ENCODE data around the gene FAM193B. TPM values are rescaled to one million over a fixed set of nuclear protein-coding genes. Genes with fewer than 3 reads are reported as not detected.
A peak's percentile ranks its signal among the peaks of the same experiment; 100 is the strongest.

FAM193B gene
- total RNA-seq, 1 donor from 2014 or later, result 63.1 TPM

DNA sequence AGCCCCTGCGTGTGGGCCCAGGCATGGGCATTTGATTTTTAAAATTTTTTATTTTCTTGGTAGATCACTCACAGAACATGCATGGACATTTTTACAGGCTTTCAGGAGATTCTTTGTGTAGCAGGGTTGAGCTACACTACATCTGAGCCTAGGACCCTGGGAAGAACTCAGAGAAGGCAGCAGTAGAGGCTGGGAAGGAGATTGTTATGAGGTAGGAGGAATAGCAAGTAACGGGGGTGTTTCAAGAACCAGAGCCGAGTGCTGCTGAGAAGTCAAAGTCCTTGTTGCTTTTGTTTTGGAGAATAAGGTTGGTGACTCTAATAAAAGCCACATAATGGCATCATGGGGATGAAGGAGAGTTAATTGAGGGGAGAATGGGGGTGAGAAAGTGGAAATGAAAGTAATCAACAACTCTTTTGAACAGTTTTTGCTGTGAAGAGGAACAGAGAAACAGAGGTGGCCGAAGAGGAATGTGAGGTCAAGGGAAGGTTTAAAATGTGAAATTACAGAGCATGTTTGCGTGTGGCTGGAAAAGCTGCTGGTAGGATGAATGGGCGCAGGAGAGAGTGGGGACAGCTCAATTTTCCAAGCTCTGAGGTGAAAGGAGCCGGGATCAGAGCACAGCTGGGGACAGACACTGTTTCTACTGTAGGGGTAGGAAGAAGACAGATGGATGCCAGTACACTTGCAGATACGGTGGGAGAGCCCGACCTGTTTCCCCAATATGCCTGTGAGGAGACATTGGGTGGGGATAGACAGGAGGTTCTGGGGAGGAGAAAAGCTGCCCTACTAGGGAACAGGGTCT lies 52.3 kb downstream of the FAM193B start:
- no peak for DNase-seq (ENCODE audit: low spot score)

DNA sequence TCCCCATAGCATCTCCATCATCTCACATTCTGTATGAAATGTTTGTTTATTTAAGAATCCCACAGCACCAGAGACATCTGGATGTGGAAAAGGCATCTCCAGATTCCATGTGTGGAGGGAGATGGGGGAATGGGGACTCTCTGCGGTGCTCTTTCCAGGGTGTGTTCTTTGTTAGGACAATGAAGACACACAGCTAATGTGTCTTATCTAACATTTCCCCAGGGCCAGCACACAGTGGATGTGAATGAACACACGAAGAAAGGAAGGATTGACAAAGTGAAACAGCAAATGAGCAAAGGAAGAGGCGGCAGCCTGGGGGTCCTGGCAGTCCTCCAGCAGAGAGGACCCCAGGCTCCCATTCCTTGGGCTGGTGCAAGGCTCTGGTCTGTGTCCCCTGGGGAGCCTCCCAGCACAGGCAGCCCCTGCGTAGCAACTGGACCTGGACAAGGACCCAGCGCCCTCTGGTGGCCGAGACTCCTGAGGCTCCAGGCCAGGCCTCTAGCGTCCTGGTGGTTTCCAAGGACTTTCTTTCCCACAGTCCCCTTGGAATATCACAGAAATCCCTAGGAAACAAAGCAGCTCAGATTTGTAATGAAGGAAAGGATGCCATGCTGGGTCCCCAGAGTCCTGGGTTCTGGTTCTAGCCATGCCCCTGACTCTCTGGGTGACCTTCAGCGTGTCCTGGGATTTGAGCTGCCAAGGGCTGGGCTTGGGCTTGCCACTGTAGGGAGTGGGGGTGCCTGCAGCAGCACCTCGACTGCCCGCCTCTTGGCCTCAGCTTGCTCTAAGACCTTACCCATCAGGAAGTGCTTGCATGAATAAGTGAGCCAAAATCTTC lies 53.5 kb downstream of the FAM193B start:
- peak; percentile 96 for DNase-seq (ENCODE audit: low spot score)

DNA sequence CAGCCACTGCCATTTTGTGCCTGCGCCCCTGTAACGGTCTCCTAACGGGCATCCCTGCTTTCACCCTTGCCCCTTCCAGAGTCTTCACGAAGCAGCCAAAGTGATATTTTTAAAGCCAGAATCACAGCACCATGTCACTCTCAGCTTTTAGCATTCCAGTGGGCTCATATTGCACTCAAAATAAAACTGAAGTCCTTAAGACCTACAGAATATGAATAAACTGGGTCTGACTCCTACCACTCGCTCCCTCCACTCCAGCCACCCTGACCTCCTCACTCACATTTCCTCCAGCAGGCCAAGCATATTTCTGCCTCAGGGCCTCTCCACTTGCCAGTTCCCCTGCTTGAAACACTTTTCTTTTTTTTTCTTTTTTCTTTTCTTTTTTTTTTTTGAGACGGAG lies 54.5 kb downstream of the FAM193B start:
- no peak for DNase-seq (ENCODE audit: low spot score)

DNA sequence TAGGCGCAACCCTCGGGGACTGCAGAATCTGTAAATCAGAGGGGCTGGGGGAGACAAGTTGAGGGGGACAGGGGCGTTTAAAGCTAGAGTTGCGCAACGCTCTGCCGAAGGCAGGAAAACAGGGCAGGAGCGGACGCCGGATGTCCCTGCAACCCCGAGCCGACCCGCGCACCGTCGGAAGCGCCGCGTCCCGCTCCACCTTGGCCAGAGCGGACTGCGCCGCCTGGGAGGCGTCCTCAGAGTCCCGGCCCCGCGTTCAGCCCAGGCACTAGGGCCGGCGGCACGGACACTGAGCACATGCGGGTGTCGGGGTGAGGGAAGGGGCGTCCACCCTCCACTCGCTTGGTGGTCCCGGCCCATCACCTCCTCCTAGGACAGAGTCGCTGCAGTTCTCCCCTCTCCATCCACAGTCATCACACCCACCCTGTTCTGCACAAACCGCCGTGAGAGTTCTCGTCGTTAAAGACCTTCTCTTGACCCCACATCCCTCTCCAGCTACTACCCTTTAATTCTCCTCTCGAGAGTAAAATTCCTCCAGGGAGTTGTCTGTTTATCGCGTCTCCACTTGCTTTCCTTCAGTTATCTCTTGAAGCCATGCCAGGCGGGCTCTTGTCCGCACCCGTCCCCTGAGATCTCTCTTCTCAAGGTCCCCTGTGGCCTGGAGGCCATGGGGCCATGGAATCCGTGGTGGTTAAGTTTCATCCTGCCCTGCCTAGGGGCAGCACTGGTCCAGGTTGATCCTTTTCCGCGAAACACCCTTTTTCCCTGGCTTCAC lies 56.2 kb downstream of the FAM193B start:
- DNase-seq (ENCODE audit: low spot score), result no peak

DNA sequence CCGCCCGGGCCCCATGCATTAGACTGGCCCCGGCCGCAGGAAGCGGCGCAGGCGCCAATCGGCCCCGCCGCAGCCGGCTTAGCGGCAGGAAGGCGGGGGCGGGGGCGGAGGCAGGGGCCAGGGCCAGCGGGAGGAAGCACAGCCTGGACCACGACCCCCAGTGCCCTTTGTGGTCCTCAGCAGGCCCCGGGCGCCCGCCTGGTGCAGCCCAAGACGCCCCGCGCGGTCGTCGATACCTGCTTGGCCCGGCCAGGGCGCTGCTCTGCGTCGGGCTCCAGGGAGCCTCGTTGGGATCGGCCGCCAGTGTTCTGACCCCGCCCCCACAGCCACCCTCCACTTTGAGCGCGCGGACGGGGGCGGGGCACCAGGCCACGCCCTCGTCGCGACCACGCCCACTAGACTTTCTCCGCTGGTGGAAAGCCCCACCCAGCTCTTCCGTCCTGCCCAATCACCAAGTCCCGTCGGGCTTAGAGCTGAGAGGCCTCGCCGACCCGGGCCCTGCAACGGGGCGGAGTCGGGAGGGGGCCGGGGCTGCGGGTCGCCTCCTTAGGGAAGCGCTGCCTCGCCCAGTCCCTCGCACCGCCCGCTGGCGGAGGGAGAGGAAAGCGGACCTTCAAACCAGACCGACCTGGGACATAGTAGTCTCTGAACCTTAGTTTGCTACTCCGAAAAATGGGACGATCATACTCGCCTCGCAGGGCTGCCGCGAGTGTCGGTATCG lies 56.9 kb downstream of the FAM193B start, which contains the start of gene PDLIM7:
Gene PDLIM7 (minus strand): TSS at position 313 of the 721 bp plus-strand sequence. CDS start 1,092 bp downstream, outside the sequence.
- peak; percentile 99 for DNase-seq (ENCODE audit: low spot score)

DNA sequence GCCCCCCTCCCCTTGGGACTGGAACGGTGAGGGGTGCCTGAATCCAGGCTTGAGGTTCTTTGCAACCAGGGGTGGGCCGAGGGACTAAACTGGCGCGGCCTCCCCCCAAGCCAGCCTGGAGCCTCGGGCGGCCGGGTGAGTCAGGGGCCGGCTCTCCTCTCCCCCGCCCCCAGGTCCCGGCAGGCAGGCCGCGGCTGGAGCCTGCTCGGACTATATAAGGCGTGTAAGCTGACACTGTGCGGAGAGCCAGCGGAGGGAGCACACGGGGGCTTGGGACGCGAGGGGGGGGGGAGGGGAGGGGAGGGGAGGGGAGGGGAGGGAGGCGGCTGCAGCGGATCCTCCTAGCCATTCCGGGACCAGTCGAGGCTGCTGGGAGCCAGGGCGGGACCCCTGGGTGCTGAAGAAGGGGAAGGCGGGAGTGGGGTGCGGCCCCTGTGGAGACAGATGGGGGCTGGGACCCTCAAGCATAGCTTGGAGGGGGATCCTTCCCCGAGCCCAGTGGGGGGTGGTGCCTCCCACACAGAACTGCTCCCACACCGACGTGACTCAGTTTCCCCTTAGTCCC lies 57.6 kb downstream of the FAM193B start:
- DNase-seq (ENCODE audit: low spot score), result no peak

DNA sequence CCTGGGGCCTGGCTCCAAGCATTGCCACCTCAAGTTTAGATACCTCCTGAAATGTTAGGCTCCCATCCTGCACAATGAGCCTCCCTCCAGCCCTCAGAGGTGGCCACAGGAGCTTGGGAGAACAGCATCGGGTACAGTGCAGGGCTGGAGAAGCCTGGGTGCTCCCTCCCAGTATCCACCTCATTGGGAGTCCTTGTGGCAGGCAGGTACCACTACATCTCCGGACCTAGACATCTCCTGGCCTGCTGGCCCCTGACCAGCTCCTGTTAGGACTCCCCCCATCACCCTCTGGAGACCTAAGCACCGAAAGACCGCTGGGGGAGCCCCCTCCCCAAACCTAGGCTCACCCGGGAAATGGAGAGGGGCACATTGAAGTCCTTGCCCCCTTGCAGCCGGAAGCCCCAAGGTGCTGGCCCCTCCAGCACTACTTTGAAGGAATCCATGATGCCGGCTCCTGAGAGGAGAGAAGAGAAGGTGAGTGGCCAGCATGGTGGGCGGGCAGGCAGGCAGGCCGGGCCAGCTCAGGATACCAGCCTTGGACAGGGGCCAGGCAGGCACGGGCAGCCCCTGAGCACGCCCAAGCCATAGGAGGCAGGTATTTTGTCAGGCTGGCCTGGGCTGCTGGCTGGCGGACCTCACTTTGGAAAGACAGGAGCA lies 58.2 kb downstream of the FAM193B start:
- DNase-seq (ENCODE audit: low spot score), result no peak

DNA sequence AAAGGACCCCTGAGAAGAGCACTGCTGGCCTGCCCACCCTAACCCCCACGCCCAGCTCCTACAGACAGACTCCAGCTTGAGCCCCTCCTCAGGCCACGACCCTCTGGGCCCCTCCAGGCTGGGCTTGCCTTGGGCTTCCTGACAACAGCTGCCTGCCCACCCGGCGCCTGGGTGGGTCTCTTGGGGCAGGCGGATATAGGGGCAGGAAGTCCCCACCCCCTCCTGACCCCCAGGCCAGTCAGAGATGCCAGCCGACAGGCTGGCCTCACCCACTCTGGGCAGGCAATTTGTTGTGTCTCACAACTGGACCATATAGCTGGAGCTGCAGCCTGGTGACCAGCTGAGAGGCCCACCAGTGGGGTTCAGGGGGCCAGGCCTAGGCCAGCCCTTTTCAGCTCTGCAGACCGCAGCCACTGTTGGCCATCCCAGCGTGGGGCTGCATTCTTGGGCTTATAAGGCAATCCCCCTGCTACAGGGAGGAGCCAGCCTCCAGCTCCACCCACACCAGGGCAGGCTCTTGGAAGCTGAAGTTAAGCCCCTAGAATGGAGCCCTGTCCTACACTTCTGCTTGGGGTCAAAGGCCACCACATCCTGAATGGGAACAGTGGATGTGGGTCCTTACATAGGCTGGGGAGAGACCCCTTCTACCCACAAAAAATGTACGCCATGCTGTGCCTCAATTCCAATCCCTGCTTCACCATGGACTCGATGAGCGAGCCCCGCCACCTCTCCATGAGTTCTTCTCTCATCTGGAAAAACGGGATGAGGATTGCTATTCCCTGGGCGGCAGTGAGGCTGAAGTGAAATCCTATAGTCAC lies 58.9 kb downstream of the FAM193B start:
- no peak for DNase-seq (ENCODE audit: low spot score)

DNA sequence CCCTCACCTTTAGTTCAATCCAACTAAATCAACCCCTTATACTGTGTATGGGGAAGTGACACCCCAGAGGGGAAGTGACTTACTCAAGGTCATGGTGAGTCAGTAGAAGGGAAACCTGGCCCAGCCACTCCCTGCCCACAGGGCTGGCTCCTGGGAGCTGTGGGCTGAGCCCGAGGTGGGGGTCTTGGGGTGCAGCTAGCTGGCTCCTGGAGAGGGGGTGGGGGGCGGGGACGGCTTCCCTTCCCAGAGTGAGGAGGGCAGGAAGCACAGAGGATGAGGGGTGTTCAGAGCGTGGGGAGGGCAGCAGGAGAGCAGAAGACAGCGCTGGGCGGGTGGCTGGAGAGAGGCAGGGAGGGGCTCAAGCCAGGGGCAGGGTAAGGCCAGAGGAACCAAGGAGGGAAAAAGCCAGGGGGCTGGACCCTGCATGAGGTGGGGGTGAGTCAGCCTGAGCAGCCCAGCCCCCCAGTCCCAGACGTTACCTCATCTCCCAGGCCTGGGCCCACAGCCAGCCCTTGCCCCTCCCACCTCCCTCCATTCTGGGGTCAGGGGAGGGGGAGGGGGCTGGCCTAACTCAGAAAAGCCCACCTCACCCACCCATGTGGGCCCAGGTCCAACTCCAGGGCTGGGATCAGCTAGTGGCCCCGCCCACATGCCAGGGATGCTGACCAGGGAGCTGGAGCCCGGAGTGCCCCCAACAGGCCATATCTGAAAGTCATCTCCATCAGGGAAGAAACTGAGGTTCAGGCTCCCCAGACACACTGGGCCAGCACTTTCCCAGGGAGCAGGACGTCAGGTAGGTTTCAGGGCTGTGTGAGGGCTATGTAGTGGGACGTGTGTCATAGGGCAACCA lies 59.8 kb downstream of the FAM193B start:
- DNase-seq (ENCODE audit: low spot score), result no peak

DNA sequence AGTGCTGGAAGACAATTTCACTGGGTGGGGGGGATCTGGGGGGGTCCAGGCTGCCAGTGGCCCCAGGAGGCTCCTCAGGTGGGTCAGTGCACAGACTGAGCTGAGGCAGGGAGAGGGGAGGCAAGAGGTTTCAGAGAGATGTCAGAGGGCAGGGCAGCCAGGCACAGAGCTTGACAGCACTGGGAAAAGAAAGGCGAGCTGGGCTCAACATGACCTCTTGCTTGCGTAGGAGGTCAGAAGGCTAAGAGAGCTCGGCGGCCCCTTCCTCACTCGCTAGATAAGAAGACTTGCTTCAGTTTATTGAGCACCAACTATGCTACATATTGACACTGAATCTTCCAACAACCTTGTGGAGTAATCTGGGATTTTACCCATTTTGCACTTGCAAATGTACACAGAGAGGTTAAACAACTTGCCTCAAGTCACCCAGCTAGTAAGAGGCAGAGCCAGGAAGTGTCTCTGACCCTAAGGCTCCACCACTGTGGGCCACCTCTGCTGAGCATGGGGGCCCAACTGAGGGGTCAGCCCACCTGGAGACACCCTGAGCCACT lies 60.5 kb downstream of the FAM193B start:
- no peak for DNase-seq (ENCODE audit: low spot score)

DNA sequence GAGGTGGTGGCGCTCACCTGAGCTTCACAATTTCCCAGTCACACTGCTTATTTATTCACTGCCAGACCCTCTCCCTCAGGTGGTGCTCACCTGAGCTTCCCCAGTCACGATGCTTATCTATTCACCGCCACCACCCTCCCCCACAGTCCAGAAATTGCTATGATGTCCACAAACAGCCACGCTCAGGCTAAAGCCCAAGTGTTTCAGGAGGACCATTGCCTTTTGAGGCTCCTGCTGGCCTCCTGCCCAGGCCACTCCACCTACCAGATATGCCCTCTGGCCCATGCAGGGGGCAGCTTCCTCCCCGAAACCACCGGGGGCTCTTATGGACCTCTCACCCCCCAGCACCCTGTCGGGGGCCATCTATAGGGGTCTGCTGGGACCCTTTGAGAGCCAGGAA lies 61.5 kb downstream of the FAM193B start:
- no peak for DNase-seq (ENCODE audit: low spot score)

DNA sequence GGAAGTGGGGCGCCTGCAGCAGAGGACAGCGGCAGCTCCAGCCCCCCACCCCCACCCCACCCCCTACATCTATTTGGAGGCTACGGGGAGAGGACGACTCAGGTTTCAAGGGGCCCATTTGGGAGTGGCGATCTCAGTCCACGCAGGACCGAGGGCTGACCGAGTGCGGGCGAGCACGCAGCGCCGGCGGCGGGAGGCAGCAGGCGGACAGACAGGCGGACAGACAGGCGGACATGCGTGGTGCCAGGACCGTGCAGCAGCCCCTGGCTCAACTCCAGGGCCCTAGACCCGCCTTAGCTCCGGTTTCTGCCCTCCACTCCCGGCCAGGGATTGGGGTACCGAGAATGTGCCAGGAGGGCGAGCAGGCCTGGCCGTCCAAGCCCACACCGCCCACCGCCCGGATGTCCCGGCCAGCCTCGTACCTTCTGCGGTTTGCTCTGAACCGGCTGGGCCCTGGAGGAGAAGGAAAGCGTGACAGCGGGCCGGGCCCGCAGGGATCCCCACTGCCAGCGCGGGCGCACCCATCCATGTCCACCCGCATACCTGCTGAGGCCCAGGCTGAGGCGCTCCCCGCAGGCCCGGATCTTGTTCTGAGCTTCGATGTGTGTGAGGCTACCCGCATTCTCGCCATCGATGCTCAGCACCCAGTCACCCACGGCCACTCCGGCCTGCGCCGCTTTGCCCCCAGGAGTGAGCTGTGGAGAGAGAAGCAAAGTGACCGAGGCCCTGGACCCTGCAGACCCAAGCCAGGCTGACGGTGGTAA lies 62.2 kb downstream of the FAM193B start:
- no peak for DNase-seq (ENCODE audit: low spot score)

DNA sequence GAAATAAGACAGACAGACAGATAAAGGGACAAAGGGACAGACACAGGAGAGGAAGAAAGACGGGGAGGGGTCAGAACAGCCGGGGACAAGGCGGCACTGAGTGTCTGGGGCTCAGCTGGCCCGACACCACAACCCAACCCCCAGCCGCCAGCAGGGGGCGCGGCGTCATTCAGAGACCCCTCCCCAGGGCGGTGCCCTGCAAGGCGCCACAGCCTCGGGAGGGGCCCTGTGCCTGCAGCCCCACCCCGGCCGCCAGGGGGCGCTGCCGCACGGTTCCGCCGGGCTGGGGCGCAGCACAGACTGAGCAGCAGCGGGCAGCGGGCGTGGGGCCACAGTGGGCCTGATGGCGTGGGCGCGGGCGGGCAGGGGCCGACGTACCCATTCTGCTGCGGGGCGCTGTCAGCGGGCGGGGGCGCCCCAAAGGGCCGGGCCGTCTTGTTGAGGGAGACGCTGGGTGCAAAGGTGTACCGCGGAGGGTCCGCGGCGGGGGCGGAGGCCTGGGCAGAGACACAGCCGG lies 62.9 kb downstream of the FAM193B start:
- DNase-seq (ENCODE audit: low spot score), result no peak

DNA sequence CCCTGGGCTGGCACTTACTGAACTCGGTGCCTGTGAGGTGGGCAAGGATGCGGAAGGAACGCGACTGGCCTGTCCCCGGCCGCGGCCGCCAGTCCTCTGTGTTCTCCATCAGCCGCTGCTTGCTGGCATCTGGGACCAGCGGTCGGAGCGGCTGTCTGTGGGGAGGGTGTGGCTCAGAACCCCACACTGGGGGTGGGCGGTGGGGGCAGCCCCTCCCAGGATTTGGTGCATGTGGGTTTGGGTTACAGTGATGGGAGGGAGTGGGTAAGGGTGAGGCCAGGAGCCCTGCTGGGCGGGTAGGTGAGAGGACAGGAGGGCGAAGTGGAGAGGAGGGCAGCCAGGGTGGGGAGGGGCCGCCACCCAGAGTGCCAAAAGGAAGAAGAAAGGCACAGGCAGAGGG lies 63.4 kb downstream of the FAM193B start:
- DNase-seq (ENCODE audit: low spot score), result no peak

DNA sequence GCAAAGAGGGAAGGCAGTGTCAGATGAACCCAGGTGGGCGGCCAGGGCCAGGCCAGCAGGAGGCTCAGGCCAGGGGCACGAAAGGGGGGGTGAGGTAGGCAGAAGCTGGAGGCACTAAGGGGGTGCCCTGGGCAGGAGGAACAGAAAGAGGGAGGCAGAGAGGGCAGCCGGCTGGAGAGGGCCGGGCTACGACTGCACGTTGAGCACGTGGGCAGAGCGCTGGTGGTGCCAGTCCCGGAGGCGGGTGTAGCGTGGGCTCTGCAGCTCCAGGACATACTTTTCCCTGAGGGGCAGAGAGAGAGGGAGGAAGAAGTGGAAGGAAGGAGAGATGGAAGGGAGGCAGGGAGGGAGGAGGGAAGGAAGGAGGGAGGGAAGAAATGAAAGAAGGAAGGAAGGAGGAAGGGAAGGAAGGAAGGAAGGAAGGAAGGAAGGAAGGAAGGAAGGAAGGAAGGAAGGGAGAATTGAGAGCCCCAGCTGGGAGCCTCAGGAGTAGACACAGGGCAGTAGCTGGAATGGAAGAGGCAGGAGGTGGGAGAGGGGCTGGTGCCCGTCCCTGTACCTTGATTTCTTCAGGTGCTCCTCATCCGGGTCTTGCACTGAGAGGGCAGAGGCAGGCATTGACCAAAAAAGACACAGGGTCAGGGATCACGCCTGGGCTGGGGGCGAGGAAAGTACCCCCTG lies 63.9 kb downstream of the FAM193B start:
- DNase-seq (ENCODE audit: low spot score), result no peak

DNA sequence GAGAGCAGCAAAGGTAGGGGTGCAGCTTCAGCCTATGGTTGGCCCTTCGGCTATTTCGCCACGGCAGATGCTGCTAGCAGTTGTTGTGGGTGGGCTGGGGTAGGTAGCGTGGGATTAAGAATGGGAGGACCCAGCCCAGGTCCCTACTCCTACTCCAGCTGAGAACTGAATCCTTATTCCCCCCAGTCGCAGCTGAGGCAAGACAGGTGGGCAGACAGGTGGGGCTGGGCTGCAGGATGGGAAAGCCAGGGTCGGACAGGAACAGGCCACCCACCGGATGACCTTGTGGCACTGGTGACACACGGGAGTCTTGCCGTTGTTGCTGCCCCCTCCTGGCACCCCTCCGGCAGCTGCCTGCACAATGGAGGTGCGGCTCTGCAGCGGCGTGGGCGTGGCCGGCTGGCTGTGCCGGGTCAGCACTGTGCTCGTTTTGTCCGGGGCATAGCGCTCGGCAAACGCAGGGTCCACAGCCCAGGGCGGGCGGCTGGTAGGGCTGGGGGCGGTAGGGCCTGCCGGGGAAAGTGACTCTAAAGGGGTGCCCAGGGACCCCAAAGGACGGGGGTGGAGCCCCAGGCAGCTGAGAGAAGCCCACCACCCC lies 65.1 kb downstream of the FAM193B start:
- DNase-seq (ENCODE audit: low spot score), result no peak

All from mesenteric fat pad (tissue), 1 donor.